Right atrium auricular region (tissue), 2 donors: ENCODE results near the gene BHLHE41. TPM values are rescaled to one million over a fixed set of nuclear protein-coding genes. Genes with fewer than 3 reads are reported as not detected.

Source experiments
- DNase-seq: peaks from one replicate; pipeline ENCODE4 v3.0.0-alpha.2; 2019; ENCODE audit warnings: low spot score
- H3K27ac ChIP-seq, 2 donors: fragments of 200-600 bp; sonication (generic); 1 replicate in 1 of 2; 2 replicates in 1 of 2; pipeline ENCODE4 v1.5.1; 2016 to 2019
- H3K27me3 ChIP-seq, 2 donors: fragments of 200-600 bp; sonication (generic); one replicate each; pipeline versions ENCODE4 v1.5.1 to v1.6.0; 2017 to 2019
- H3K36me3 ChIP-seq: fragments of 200-600 bp; sonication (generic); one replicate; pipeline ENCODE4 v1.5.1; 2016
- H3K4me1 ChIP-seq, 2 donors: fragments of 200-600 bp; sonication (generic); one replicate each; pipeline versions ENCODE4 v1.5.1 to v1.6.0; 2017 to 2019
- H3K4me3 ChIP-seq, 2 donors: fragments of 200-600 bp; sonication (generic); 1 replicate in 1 of 2; 2 replicates in 1 of 2; pipeline ENCODE4 v1.5.1; 2017 to 2019; ENCODE audit warnings: mild to moderate bottlenecking in 1 of 2, moderate library complexity in 1 of 2
- H3K9me3 ChIP-seq, 2 donors: fragments of 200-600 bp; sonication (generic); one replicate each; pipeline ENCODE4 v1.5.1; 2019
- CTCF ChIP-seq, 2 donors: fragments of 200-600 bp; sonication (generic); IDR thresholded peaks; one replicate each; pipeline ENCODE4 v1.5.1; 2019; ENCODE audit warnings: antibody characterized with exemption in 2 of 2
- total RNA-seq, 2 donors: library from RNA; depleted of rRNA; stranded (reverse); fragments of >200 nt; gene quantifications; one replicate each; pipeline ENCODE4 v1.1.0, GENCODE V29; 2016

Gene BHLHE41
- total RNA-seq, 2 donors from 2014 or later, result 13.4 to 15.0 TPM

- DNase-seq, result no peak
- Histone ChIP-seq H3K4me1 (no peaks in the 10 kb centered on the region), H3K27me3 (no peaks in the 10 kb centered on the region), H3K9me3 (no peaks in the 10 kb centered on the region), H3K4me3 (no peak overlapping the region), H3K27ac (no peak overlapping the region), H3K36me3 (no peaks in the 10 kb centered on the region)
- no peak for TF ChIP-seq CTCF (IDR thresholded peaks at IDR 0.05)
Observed at GRCh38 chr12:26092346-26093105, 32.3 kb downstream of the BHLHE41 start.

GRCh38 chr12:26091822-26092221 is 33.0 kb downstream of the BHLHE41 start:
- Histone ChIP-seq H3K27me3 (no peaks in the 10 kb centered on the region), H3K36me3 (no peaks in the 10 kb centered on the region), H3K4me3 (no peak overlapping the region), H3K9me3 (no peaks in the 10 kb centered on the region), H3K27ac (no peak overlapping the region), H3K4me1 (no peaks in the 10 kb centered on the region)
- no peak for DNase-seq
- TF ChIP-seq CTCF (IDR thresholded peaks at IDR 0.05), result peak in 1 of 2 donors; percentile 47

- Histone ChIP-seq H3K9me3 (no peaks in the 10 kb centered on the region), H3K4me1 (no peaks in the 10 kb centered on the region), H3K4me3 (no peak overlapping the region), H3K27me3 (no peaks in the 10 kb centered on the region), H3K36me3 (no peaks in the 10 kb centered on the region), H3K27ac (no peak overlapping the region)
- DNase-seq, result no peak
- TF ChIP-seq CTCF (IDR thresholded peaks at IDR 0.05), result no peak
Observed at GRCh38 chr12:26090836-26091510, 33.9 kb downstream of the BHLHE41 start.

- no peak for DNase-seq
- no peak for TF ChIP-seq CTCF (IDR thresholded peaks at IDR 0.05)
- H3K4me3 ChIP-seq, result no peak overlapping the region
- no peak overlapping the region for H3K27ac ChIP-seq
- H3K27me3 ChIP-seq, result no peaks in the 10 kb centered on the region
- H3K9me3 ChIP-seq, result no peaks in the 10 kb centered on the region
- H3K36me3 ChIP-seq, result no peaks in the 10 kb centered on the region
- H3K4me1 ChIP-seq, result no peaks in the 10 kb centered on the region
Observed at GRCh38 chr12:26088998-26089397, 35.8 kb downstream of the BHLHE41 start.

- Histone ChIP-seq H3K9me3 (no peaks in the 10 kb centered on the region), H3K4me3 (no peak overlapping the region), H3K27ac (no peak overlapping the region), H3K36me3 (no peaks in the 10 kb centered on the region), H3K4me1 (no peaks in the 10 kb centered on the region), H3K27me3 (no peaks in the 10 kb centered on the region)
- no peak for DNase-seq
- TF ChIP-seq CTCF (IDR thresholded peaks at IDR 0.05), result no peak
Observed at GRCh38 chr12:26086936-26087335, 37.9 kb downstream of the BHLHE41 start.
